DMS53 (cell line): ENCODE data around the gene AGER.
"Not testable (repeated sequence)": the region's sequence is repeated elsewhere in the genome, so short reads cannot be mapped to it uniquely, and the experiment has no call there.

Source experiments
- DNase-seq: peaks from one replicate; lab custom pipeline; 2025; lab: John Stamatoyannopoulos, UW

AGER gene

GRCh38 chr6:32148289-32149091 lies 35.6 kb downstream of the AGER start:
- DNase-seq = no peak

GRCh38 chr6:32147401-32148132 lies 36.5 kb downstream of the AGER start:
- no peak for DNase-seq

- DNase-seq = no peak
Observed at GRCh38 chr6:32146687-32147086, 37.4 kb downstream of the AGER start.

GRCh38 chr6:32146287-32146686 lies 37.8 kb downstream of the AGER start:
- no peak for DNase-seq

- DNase-seq = not testable (repeated sequence)
Observed at GRCh38 chr6:32144238-32144637, 39.8 kb downstream of the AGER start.

- DNase-seq = no peak
Observed at GRCh38 chr6:32140420-32141046, 43.5 kb downstream of the AGER start.

- no peak for DNase-seq
Observed at GRCh38 chr6:32139590-32139989, 44.5 kb downstream of the AGER start.

- no peak for DNase-seq
Observed at GRCh38 chr6:32137454-32137853, 46.6 kb downstream of the AGER start.

GRCh38 chr6:32133786-32134185 lies 50.3 kb downstream of the AGER start:
- DNase-seq = no peak

GRCh38 chr6:32132110-32132509 lies 51.9 kb downstream of the AGER start:
- peak; percentile 27 for DNase-seq

GRCh38 chr6:32131439-32131948 lies 52.6 kb downstream of the AGER start:
- no peak for DNase-seq
